HT-29 (cell line): ENCODE data around the gene TRRAP. TPM values are rescaled to one million over a fixed set of nuclear protein-coding genes. Genes with fewer than 3 reads are reported as not detected.

ENCODE experiments used
- DNase-seq: peaks from one replicate; pipeline ENCODE4 v3.0.0-alpha.2; 2015; ENCODE audit warnings: low spot score
- total RNA-seq: library from RNA; depleted of rRNA; stranded (reverse); fragments of >200 nt; shearing (Covaris generic); gene quantifications from 2 replicates; pipeline ENCODE4 v1.2.3, GENCODE V29; 2014

Gene TRRAP
- total RNA-seq, 1 experiment from 2014 or later = 22.3 TPM

DNA sequence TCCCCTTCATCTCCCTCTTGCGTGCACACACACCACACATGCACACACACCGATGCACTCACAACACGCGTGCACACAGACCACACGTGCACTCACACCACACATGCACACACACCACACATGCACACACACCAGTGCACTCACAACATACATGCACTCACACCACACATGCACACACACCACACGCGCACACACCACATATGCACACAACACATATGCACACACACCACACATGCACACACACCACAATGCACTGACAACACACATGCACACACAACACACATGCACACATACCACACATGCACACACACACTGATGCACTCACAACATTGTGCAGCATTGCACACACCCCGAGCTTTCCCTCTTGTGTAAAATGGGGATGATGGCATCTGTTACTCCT, 68.1 kb downstream of the TRRAP start:
- no peak for DNase-seq

DNA sequence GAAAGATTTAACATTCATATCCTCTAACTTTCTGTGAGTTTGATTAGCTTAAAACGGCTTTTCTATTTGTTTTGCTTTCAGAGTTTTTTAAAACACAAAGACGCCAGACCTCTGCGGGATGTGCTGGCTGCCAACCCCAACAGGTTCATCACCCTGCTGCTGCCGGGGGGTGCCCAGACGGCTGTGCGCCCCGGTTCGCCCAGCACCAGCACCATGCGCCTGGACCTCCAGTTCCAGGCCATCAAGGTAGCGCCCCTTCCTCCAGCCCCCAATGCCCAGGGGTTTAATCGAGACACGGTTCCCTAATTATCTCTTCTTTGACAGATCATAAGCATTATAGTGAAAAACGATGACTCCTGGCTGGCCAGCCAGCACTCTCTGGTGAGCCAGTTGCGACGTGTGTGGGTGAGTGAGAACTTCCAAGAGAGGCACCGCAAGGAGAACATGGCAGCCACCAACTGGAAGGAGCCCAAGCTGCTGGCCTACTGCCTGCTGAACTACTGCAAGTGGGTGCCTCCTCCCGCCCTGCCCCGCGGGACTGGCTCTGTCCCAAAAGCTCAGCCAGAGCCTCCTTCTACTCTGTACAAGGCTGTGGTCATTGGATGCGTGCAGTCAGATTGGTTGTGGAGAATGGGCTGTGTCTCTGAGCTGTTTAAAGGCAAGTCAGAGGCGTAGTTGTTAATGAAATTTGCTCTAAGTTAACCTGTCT, 71.2 kb downstream of the TRRAP start:
- DNase-seq = no peak

DNA sequence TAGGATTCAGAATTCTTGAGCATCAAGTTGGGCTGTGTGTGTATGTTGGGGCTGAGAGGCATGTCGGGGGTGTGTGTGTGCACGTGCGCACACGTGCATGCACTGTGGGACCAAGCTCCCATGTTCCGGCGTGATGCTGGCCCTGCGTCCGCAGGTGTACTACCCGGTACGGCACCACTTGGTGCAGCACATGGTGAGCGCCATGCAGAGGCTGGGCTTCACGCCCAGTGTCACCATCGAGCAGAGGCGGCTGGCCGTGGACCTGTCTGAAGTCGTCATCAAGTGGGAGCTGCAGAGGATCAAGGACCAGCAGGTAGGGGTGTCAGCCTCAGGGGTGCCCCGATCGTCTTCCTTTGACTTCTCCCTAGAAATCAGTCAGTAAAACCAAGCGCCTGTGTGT, 77.7 kb downstream of the TRRAP start:
- DNase-seq = no peak

DNA sequence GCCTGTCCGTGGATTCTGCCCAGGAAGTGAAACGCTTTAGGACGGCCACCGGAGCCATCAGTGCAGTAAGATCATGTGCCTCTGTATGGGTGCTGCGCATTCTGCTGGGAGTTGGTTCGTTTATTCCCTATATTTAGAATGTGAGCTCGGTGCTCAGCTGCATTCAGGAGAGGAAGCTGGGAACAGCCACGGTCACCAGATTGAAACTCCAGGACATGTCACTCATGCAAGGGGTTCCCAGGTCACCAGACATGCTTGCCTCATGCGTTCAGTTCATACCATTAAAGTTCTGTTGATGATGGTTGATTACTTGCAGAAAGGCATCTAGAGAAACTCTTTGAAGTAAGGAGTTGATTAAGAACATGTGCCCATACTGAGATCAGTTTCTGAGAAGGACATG, 78.1 kb downstream of the TRRAP start:
- DNase-seq = no peak

GRCh38 chr7:98956937-98957336, 78.6 kb downstream of the TRRAP start:
- DNase-seq = no peak

- no peak for DNase-seq
Observed at GRCh38 chr7:98957766-98958165, 79.4 kb downstream of the TRRAP start.

DNA sequence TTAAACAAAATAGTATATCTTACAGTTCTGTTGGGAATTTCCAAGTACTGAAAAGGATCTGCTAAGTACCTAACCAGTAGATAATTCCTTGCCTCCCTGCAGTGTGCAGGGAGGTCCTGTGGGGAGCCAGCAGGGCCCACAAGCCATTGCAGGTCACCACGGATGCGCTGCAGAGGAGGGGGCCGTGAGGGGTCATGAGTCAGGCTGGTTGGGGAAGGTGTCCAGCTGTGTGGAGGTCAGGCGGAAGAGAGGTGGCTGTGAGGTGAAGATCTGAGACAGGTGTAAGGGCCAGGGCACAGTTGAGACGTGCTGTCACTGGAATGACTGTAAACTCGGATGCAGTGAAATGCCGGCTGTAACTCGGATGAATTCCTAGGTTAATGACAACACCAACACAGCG, 80.6 kb downstream of the TRRAP start:
- DNase-seq = no peak

DNA sequence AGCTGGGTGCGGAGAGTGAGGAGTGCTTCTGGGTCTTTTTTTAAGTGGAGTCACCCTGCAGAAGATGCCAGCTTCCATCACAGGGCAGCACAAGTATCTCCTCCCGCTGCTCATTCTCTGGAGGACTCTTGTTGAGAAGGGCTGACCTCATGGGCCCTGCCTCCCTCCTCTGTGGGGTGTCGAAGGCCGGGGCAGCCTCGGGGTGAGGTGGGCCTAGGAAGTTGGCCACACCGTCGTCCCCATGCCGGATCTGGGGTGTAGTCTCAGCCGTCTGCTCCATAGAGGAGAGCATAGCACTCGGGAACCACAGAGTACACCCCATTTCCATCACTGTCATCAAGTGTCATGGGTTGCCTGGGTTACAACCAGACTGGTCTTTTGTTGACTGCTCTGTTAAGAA, 85.0 kb downstream of the TRRAP start:
- DNase-seq = no peak

GRCh38 chr7:98964596-98964995, 86.3 kb downstream of the TRRAP start:
- no peak for DNase-seq

GRCh38 chr7:98968621-98969020, 90.3 kb downstream of the TRRAP start:
- DNase-seq = no peak

DNA sequence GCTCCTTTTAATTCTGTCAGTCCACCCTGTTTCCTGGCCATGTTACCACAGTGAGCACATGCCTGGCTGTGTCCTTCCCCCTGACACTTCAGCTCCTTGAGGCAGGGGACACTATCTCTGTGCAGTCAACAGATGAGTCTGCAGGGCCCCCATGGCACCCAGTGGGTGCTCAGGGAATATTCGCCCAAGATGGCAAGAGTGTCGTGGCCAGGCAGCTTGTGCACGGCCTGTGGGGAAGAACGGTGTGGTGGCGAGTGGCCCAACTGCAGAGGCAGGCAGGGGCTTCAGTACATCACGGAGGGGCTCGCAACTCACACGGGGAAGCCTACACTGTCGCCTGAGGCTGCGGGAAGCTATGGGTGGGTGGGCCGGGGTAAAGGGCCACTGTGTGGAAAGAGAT, 91.1 kb downstream of the TRRAP start:
- no peak for DNase-seq

DNA sequence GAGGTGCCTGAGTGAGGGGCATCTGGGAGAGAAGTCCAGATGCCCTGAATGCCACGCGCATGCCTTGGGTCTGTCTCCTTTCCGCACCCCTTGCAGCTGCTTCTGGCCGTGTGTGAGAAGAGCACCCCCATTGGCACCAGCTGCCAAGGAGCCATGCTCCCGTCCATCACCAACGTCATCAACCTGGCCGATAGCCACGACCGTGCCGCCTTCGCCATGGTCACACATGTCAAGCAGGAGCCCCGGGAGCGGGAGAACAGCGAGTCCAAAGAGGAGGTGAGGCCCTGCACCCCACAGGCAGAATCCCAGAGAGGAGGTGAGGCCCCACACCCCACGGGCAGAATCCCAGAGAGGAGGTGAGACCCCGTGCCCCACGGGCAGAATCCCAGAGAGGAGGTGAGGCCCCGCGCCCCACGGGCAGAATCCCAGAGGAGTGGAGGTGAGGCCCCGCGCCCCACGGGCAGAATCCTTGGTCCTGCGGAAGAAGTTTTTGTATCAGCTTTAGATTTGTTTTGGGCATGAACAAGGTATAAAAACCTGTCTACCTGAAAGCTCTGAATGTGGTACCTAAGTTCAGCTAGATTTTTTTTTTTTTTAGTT, 91.8 kb downstream of the TRRAP start:
- DNase-seq = no peak

DNA sequence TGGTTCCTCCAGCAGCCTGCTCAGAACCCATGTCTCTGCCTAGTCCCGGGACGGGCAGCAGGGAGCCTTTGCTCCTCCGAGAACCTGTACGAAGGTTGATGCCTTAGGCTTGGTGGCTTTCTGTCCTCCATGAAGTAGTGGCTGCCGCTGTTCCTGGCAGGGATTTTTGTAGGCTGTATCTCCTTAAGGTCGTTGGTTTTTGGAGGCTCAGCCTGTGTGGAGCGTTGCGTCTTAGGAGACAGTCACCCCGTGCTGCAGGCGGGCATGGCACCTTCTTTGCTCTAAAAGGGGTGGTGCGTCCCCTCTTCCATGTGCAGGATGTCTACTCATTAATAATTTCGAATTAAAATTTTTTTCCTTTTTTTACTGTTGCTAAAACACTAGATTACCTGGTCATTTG, 92.5 kb downstream of the TRRAP start:
- no peak for DNase-seq

DNA sequence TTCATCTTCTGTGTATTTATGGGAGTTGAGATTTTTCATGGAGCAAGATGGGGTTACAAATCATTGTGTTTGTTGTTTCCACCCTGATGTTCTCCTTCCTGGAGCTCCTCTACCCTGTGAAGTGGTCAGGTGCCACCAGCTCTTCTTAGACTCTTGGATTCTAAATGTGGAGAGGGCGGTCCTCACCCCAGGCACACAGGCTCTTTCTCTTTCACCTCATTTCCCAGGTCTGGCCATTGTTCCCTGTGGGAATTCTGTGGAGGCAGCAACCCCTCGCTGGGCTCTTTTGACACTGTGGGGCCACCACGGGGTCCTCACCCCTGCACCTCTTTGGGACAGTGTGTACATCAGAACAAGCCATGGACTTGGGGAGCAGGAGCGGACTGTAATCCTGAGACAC, 95.9 kb downstream of the TRRAP start:
- no peak for DNase-seq

DNA sequence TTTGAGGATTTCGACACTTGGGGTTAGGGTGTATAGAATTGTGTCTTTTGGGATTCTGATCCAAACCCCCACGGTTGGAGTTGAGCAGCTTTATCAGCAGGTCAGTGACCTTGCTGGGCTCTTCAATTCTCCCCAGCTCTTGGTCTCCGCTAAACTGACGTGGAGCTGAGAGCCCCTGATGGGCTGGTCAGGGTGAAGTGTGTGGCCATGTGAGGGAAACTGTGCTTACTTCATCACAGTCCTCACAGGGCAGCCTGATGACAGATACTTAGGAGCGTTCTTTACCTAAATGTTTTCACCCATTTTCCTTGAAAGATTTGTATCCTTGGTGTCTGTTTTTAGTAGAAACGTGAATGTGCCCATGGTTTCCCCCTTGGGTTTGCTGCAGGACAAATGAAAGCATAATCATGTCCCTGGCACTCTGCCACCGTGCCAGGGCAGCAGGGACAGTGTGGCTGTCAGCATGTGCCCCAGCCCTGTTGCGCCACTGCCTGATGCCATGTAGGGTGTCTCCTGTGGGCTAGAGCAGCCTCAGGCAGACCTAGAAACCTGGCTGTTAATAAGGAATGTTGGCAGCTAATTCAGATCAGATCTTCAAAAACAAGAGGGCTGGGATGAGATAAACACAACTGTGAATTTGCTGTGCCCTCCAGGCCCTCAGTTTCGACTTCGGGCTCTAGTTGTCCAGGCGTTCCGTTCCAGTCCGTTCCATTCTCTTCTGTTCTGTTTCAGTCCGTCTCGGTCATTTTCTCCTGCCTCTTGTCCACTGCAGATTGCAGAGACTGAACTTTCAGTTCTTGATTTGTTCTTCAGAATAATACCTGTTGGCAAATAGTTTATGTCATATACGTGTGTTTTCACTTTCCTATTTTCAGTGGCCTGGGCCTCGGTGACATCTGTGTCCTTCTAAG, 96.8 kb downstream of the TRRAP start:
- DNase-seq = no peak

DNA sequence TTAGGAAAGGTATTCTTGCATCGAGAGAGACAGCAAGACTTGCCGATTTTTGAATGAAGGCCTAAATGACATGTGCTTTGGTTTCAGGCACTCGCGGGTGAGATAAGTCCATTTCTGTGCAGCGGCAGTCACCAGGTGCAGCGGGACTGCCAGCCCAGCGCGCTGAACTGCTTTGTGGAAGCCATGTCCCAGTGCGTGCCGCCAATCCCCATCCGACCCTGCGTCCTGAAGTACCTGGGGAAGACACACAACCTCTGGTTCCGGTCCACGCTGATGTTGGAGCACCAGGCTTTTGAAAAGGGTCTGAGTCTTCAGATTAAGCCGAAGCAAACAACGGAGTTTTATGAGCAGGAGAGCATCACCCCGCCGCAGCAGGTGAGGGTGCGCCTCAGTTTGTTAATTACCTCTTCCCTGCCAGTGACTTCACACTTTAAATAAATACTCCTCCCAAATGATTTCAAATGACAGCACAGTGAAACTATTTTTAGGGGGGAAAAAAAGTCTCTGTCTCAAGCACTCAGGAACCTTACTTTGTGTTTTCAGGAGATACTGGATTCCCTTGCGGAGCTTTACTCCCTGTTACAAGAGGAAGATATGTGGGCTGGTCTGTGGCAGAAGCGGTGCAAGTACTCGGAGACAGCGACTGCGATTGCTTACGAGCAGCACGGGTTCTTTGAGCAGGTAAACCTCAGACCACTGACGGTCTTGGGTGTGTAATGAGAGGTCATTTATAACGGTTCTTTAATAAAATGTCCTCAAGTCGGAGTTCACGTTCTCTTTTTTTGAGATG, 98.3 kb downstream of the TRRAP start:
- DNase-seq = no peak

DNA sequence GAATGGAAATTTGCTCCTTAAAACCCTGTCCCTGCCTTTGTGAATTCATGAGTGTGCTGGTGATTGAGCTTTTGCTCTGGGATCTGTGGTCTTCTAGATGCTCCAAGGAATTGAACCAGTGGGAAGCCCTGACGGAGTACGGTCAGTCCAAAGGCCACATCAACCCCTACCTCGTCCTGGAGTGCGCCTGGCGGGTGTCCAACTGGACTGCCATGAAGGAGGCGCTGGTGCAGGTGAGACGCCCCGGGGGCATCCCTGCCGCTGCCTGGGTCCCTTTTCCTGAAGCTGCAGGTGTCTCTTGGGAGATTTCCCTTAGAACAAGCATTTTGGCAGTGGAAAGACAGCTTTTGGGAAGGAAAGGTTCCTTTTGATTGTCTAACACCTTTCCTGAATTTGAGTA, 100.3 kb downstream of the TRRAP start:
- no peak for DNase-seq

GRCh38 chr7:98981701-98982100, 103.4 kb downstream of the TRRAP start:
- no peak for DNase-seq

GRCh38 chr7:98982686-98983085, 104.4 kb downstream of the TRRAP start:
- no peak for DNase-seq

GRCh38 chr7:98984126-98984525, 105.8 kb downstream of the TRRAP start:
- no peak for DNase-seq

DNA sequence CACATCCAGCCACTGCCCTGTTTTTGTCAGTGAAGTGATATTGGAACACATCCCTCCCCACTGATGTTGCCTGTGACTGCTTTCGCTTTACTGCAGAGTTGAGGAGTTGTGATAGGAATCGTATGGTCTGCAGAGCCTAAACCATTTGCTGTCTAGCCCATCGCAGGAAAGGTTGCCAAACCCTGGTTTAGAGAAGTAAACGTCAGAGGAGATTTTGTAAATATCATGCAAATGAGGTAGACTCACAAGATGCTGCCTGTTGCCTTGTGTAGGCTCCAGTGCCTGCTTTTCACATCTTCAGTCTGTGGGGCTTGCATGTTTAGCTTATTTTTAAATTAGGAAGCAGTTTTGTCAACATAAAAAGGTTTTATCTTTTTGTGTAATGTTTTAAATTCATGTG, 107.1 kb downstream of the TRRAP start:
- no peak for DNase-seq

- DNase-seq = no peak
Observed at GRCh38 chr7:98985945-98986344, 107.6 kb downstream of the TRRAP start.
